DOHH2 (cell line): ENCODE measurements around the gene SPATA31E1.

Experiments used
- H3F3A ChIP-seq: fragments of 200-600 bp; sonication (generic), shearing (Covaris generic); 2 replicates; pipeline ENCODE4 v1.6.0; 2016; ENCODE audit warnings: antibody characterized with exemption, mild to moderate bottlenecking; ENCODE audit not compliant: control insufficient read depth, insufficient read depth
- H3K27ac ChIP-seq: fragments of 200-600 bp; sonication (generic); 2 replicates; pipeline ENCODE4 v1.5.1; 2014; ENCODE audit warnings: low read depth, mild to moderate bottlenecking, low read length, moderate library complexity
- H3K27me3 ChIP-seq: fragments of 200-600 bp; sonication (generic); 2 replicates; pipeline ENCODE4 v1.6.1; 2014; ENCODE audit warnings: mild to moderate bottlenecking, low read length, mixed read lengths; ENCODE audit not compliant: control insufficient read depth
- H3K36me3 ChIP-seq: fragments of 200-600 bp; sonication (generic); 2 replicates; pipeline ENCODE4 v1.6.1; 2014; ENCODE audit warnings: mild to moderate bottlenecking, low read length, moderate library complexity, mixed read lengths; ENCODE audit not compliant: control insufficient read depth
- H3K4me1 ChIP-seq: fragments of 200-600 bp; sonication (generic); 2 replicates; pipeline ENCODE4 v1.6.1; 2014; ENCODE audit warnings: mild to moderate bottlenecking, low read length, mixed read lengths; ENCODE audit not compliant: control insufficient read depth
- H3K4me2 ChIP-seq: fragments of 200-600 bp; sonication (generic); 2 replicates; pipeline ENCODE4 v1.6.0; 2014; ENCODE audit warnings: mild to moderate bottlenecking, low read length, moderate library complexity
- H3K4me3 ChIP-seq: fragments of 200-600 bp; sonication (generic); 2 replicates; pipeline ENCODE4 v1.5.1; 2014; ENCODE audit warnings: mild to moderate bottlenecking, low read length, mixed read lengths
- H3K79me2 ChIP-seq: fragments of 200-600 bp; sonication (generic); 2 replicates; pipeline ENCODE4 v1.6.1; 2014; ENCODE audit warnings: mild to moderate bottlenecking, low read length, mixed read lengths; ENCODE audit not compliant: control insufficient read depth
- H3K9me2 ChIP-seq: fragments of 200-600 bp; sonication (generic); replicated peaks from 2 replicates; pipeline ENCODE4 v1.6.1; 2014; ENCODE audit warnings: mild to moderate bottlenecking, low read length, mixed read lengths; ENCODE audit not compliant: control insufficient read depth
- H3K9me3 ChIP-seq: fragments of 200-600 bp; sonication (generic); 2 replicates; pipeline ENCODE4 v1.6.1; 2014; ENCODE audit warnings: antibody characterized with exemption, low read length, mixed read lengths; ENCODE audit not compliant: control insufficient read depth, insufficient read depth
- H4K20me1 ChIP-seq: fragments of 200-600 bp; sonication (generic); 2 replicates; pipeline ENCODE4 v1.6.0; 2014; ENCODE audit warnings: low read depth, mild to moderate bottlenecking, antibody characterized with exemption, low read length, moderate library complexity; ENCODE audit not compliant: control insufficient read depth, insufficient read depth
- CTCF ChIP-seq: fragments of 200-600 bp; sonication (generic); IDR thresholded peaks from one replicate; pipeline ENCODE4 v1.5.1; 2014; ENCODE audit warnings: antibody characterized with exemption, mild to moderate bottlenecking, low read depth, low read length; ENCODE audit not compliant: poor library complexity, severe bottlenecking
- EZH2phosphoT487 ChIP-seq: fragments of 200-600 bp; sonication (generic); IDR thresholded peaks from 2 replicates; pipeline ENCODE4 v1.6.1; 2017; ENCODE audit warnings: borderline replicate concordance, mild to moderate bottlenecking, antibody characterized with exemption, low read length, moderate library complexity, mixed read lengths

The SPATA31E1 gene

DNA sequence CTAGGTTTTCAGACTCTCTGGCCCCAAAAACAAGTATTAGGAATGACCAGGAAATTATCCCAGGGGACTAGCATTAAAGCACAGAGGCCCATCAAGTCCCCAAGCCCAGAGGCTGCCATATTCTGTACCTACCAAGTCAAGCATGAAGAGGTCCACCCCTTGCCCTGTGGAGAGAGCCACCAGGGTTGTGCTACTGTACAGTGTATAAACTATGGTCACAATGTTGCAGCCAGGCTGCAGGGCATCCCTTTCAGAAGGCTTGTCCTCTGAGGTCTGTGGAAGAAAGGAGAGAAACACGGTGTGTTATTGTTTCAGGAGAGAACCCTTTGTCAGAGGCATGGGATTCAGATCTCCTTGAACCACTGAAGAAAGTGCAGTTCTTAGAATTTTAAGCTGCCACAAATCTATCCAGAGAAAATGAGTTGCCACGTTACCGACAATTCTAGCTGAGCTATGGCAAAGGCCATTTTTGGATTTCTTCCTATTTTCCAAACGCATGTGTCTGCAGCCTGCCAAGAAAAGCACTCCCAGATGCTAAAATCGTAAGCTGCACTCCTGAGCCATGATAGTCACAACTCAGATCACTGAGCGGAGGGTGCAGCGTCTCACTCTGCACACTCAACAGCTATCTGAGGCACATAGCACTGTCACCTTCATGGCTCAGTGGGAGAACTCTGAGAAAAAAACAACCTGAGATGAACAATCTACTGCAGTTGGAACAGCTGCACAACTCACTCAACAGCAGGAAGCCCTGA is 45.5 kb upstream of the SPATA31E1 start:
- H3K27me3 ChIP-seq, result no peaks in the 10 kb centered on the region
- no peak overlapping the region for H3K4me2 ChIP-seq
- H3F3A ChIP-seq, result no peaks in the 10 kb centered on the region
- H3K36me3 ChIP-seq, result no peaks in the 10 kb centered on the region
- H4K20me1 ChIP-seq, result no peaks in the 10 kb centered on the region
- no peaks in the 10 kb centered on the region for H3K79me2 ChIP-seq
- H3K4me3 ChIP-seq, result no peak overlapping the region
- TF ChIP-seq EZH2phosphoT487, result no peak
- no peak for TF ChIP-seq CTCF
- no peaks in the 10 kb centered on the region for H3K4me1 ChIP-seq
- H3K27ac ChIP-seq, result no peak overlapping the region
- H3K9me3 ChIP-seq, result no peaks in the 10 kb centered on the region
- no peaks in the 10 kb centered on the region for H3K9me2 ChIP-seq

GRCh38 chr9:87840134-87840533 is 42.5 kb upstream of the SPATA31E1 start:
- Histone ChIP-seq H3K9me2 (no peaks in the 10 kb centered on the region), H3K4me2 (no peak overlapping the region), H3K4me1 (no peaks in the 10 kb centered on the region), H3F3A (no peaks in the 10 kb centered on the region), H3K4me3 (no peak overlapping the region), H3K36me3 (no peaks in the 10 kb centered on the region), H4K20me1 (no peaks in the 10 kb centered on the region), H3K27ac (no peak overlapping the region), H3K79me2 (no peaks in the 10 kb centered on the region), H3K27me3 (no peaks in the 10 kb centered on the region), H3K9me3 (no peaks in the 10 kb centered on the region)
- TF ChIP-seq CTCF, result no peak
- no peak for TF ChIP-seq EZH2phosphoT487

GRCh38 chr9:87842878-87843585 is 39.6 kb upstream of the SPATA31E1 start:
- Histone ChIP-seq H4K20me1 (no peaks in the 10 kb centered on the region), H3K27ac (no peak overlapping the region), H3K9me2 (no peaks in the 10 kb centered on the region), H3K4me3 (no peak overlapping the region), H3K79me2 (no peaks in the 10 kb centered on the region), H3K4me1 (no peaks in the 10 kb centered on the region), H3K36me3 (no peaks in the 10 kb centered on the region), H3K27me3 (no peaks in the 10 kb centered on the region), H3K9me3 (no peaks in the 10 kb centered on the region), H3K4me2 (no peak overlapping the region), H3F3A (no peaks in the 10 kb centered on the region)
- TF ChIP-seq EZH2phosphoT487, result no peak
- TF ChIP-seq CTCF, result no peak
